Measurements from ENCODE around the gene SRGAP2B. TPM values are rescaled to one million over a fixed set of nuclear protein-coding genes. Genes with fewer than 3 reads are reported as not detected.
"Not testable (repeated sequence)": the region's sequence is repeated elsewhere in the genome, so short reads cannot be mapped to it uniquely, and the experiment has no call there.

SRGAP2B gene
- total RNA-seq, 3 donors from 2014 or later, result 5.7 to 25.8 (median 10.6) TPM

- DNase-seq; H3K9me3 ChIP-seq; intact Hi-C loops (cut with DNase I, micrococcal nuclease); H3K4me1 ChIP-seq (ENCODE audit: low read depth); H3K4me3 ChIP-seq; ATAC-seq; H3K36me3 ChIP-seq (ENCODE audit: low read depth): not testable (repeated sequence)
Observed at GRCh38 chr1:145114560-145115057, 19.5 kb upstream of the SRGAP2B start.

DNA sequence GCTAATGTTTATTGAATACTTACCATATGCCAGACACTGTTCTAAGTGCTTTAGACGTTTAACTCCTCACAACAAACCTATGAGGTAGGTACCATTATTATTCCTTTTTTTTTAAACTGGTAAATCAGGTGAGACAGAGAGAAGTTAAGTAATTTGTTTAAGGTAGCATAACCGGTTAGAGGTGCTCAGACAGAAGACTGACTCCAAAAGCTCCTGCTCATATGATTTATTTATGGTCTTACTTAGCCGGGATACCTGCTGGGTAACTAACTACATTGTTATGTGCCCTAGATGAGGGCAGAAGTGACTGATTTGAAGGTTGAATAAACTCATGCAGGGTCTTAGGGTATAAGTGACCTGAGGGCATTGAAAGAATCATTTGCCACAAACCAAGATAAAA is 17.6 kb upstream of the SRGAP2B start:
- H3K4me1 ChIP-seq (ENCODE audit: low read depth); H3K4me3 ChIP-seq; DNase-seq; H3K9me3 ChIP-seq; H3K36me3 ChIP-seq (ENCODE audit: low read depth); ATAC-seq; intact Hi-C loops (cut with DNase I, micrococcal nuclease): not testable (repeated sequence)

- H3K4me1 ChIP-seq (ENCODE audit: low read depth); H3K36me3 ChIP-seq (ENCODE audit: low read depth); ATAC-seq; intact Hi-C loops (cut with DNase I, micrococcal nuclease); DNase-seq; H3K9me3 ChIP-seq; H3K4me3 ChIP-seq: not testable (repeated sequence)
Observed at GRCh38 chr1:145111674-145112073, 16.5 kb upstream of the SRGAP2B start.

DNA sequence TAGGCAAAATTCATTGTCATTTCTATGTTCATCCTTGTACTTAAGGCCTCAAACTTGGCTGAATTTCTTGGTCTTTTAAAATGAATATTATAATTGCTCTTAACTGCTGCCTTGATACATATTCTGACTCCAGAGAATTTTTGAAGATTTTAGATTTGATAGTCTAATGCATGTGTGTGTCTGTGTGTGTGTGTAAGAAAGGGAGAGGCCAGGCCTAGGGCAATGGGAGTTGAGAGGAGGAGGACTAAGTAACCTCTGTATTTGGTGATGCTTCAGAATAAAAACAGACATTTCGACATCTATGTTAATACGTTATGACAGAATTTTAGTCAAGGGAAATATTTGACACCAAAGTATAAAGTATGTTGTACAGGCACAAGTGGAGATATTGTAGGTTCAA is 8.2 kb upstream of the SRGAP2B start:
- DNase-seq; H3K36me3 ChIP-seq (ENCODE audit: low read depth); ATAC-seq; H3K4me1 ChIP-seq (ENCODE audit: low read depth); intact Hi-C loops (cut with DNase I, micrococcal nuclease); H3K4me3 ChIP-seq; H3K9me3 ChIP-seq: not testable (repeated sequence)

DNA sequence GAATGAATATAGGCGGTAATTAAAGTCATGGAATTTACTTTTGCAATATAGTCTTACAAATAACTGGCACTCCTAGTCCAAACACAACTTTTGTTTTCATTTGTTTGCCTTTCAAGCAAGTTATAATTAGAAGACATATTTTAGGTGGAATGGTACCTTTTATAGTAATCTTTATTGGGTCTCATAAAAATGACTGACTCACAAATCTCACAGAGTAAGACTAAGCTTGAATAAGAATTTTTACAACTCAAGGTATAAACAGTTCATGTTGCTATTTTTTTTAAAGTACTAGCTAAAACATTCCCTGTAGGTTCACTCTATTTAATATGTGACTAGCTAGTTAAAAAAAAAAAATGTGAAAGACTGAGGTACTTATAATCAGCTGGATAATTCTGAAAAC is 6.6 kb upstream of the SRGAP2B start:
- H3K9me3 ChIP-seq; H3K36me3 ChIP-seq (ENCODE audit: low read depth); intact Hi-C loops (cut with DNase I, micrococcal nuclease); H3K4me3 ChIP-seq; H3K4me1 ChIP-seq (ENCODE audit: low read depth); DNase-seq: not testable (repeated sequence)
- ATAC-seq, result peak; percentile 88

GRCh38 chr1:145094655-145095211 is 395 bp downstream of the SRGAP2B start:
- intact Hi-C loops (cut with DNase I, micrococcal nuclease); H3K9me3 ChIP-seq; H3K4me3 ChIP-seq; H3K4me1 ChIP-seq (ENCODE audit: low read depth); H3K36me3 ChIP-seq (ENCODE audit: low read depth): not testable (repeated sequence)
- peak; percentile 8 to 56 (median 40) for DNase-seq
- ATAC-seq, result peak; percentile 43

- H3K36me3 ChIP-seq (ENCODE audit: low read depth); H3K9me3 ChIP-seq; H3K4me3 ChIP-seq; H3K4me1 ChIP-seq (ENCODE audit: low read depth); ATAC-seq; intact Hi-C loops (cut with DNase I, micrococcal nuclease): not testable (repeated sequence)
- DNase-seq, result peak; percentile 64 to 82 (median 65)
Observed at GRCh38 chr1:145093517-145094149, 1.5 kb downstream of the SRGAP2B start.

- ATAC-seq; H3K36me3 ChIP-seq (ENCODE audit: low read depth); DNase-seq; intact Hi-C loops (cut with DNase I, micrococcal nuclease); H3K9me3 ChIP-seq; H3K4me3 ChIP-seq; H3K4me1 ChIP-seq (ENCODE audit: low read depth): not testable (repeated sequence)
Observed at GRCh38 chr1:145082483-145083255, 12.5 kb downstream of the SRGAP2B start.

GRCh38 chr1:145080193-145080592 is 14.9 kb downstream of the SRGAP2B start:
- H3K4me3 ChIP-seq; H3K36me3 ChIP-seq (ENCODE audit: low read depth); H3K4me1 ChIP-seq (ENCODE audit: low read depth); DNase-seq; H3K9me3 ChIP-seq; intact Hi-C loops (cut with DNase I, micrococcal nuclease); ATAC-seq: not testable (repeated sequence)

DNA sequence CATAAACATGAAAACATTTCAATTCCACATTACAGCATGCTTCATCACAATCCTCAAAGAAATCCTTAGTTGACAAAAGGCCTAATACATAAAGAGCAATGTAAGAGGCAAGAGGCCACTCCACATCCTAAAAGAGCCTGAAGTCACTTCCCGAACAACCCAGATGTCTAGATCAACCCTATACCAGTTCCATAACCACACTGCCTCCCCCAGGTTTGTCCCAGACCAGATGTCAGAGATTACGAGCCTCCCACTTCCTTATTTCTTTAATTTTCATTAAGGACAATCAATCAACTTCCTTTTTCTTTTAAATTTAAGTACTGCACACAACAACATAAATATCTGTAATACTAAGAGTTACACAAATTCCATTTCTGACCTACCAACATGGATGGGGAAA is 15.4 kb downstream of the SRGAP2B start:
- H3K9me3 ChIP-seq; H3K36me3 ChIP-seq (ENCODE audit: low read depth); H3K4me3 ChIP-seq; DNase-seq; ATAC-seq; H3K4me1 ChIP-seq (ENCODE audit: low read depth); intact Hi-C loops (cut with DNase I, micrococcal nuclease): not testable (repeated sequence)

GRCh38 chr1:145078787-145079370 is 16.2 kb downstream of the SRGAP2B start:
- intact Hi-C loops (cut with DNase I, micrococcal nuclease); H3K4me3 ChIP-seq; ATAC-seq; H3K4me1 ChIP-seq (ENCODE audit: low read depth); H3K9me3 ChIP-seq; H3K36me3 ChIP-seq (ENCODE audit: low read depth); DNase-seq: not testable (repeated sequence)

GRCh38 chr1:145077872-145078786 is 17.0 kb downstream of the SRGAP2B start:
- intact Hi-C loops (cut with DNase I, micrococcal nuclease); H3K36me3 ChIP-seq (ENCODE audit: low read depth); DNase-seq; H3K9me3 ChIP-seq; H3K4me1 ChIP-seq (ENCODE audit: low read depth); H3K4me3 ChIP-seq; ATAC-seq: not testable (repeated sequence)

GRCh38 chr1:145076877-145077276 is 18.3 kb downstream of the SRGAP2B start:
- H3K36me3 ChIP-seq (ENCODE audit: low read depth); ATAC-seq; DNase-seq; intact Hi-C loops (cut with DNase I, micrococcal nuclease); H3K4me1 ChIP-seq (ENCODE audit: low read depth); H3K9me3 ChIP-seq; H3K4me3 ChIP-seq: not testable (repeated sequence)

Measured in mucosa of descending colon (tissue), 3 donors.